Measurements from ENCODE around the gene DRGX.

Gene DRGX

DNA sequence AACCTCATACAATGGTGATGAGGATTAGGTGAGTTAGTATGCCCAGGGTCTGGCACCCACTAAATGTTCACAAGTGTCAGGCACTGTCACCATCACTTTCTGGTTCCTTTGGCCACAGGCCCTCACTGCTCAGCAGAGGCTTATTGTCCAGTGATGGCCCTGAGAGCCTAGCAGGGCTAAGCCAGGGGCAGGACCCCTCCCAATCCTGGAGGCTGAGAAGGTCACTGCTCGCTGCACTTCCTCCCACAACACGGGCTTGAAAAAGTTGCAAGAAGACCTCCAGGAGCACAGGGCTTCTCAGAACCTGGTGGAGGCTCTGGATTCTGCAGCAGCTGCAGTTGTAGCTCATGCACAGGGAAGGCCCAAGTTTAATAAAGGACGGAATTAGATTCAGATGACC lies 48.1 kb downstream of the DRGX start:
- no peaks in the 10 kb centered on the region for H3K36me3 ChIP-seq (ENCODE audit: control insufficient read depth, insufficient read depth, low read length)
- H3K4me3 ChIP-seq (ENCODE audit: insufficient read depth, low read depth, low read length, poor library complexity, severe bottlenecking): no peak overlapping the region
- no peaks in the 10 kb centered on the region for H3K4me1 ChIP-seq (ENCODE audit: control insufficient read depth, insufficient read depth, low read length, poor library complexity, severe bottlenecking)
- H3K9me3 ChIP-seq (ENCODE audit: control insufficient read depth, low read length): no peaks in the 10 kb centered on the region
- no peak overlapping the region for H3K27ac ChIP-seq (ENCODE audit: insufficient read depth, low read length, poor library complexity, severe bottlenecking)
- no peaks in the 10 kb centered on the region for H3K27me3 ChIP-seq (replicated peaks; ENCODE audit: control insufficient read depth, insufficient read depth, low read length, poor library complexity, severe bottlenecking)
- no peak for DNase-seq

DNA sequence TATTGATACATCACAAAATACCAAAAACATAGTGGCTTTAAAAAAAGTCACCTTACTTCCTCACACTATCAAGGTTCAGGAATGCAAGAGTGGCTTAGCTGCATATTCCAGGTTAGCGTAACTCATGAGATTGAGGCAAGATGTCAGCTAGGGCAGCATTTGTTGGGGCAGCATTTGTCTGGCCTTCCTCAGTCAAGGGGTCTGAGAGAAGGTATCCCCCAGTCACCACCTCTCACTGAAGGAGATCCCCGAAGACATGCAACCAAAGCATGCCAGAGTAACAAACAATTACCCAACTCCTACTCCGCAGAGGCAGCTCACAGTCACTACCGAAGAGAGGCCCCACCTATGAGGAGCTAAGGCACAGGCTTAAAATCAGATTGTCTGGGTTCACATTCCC lies 48.5 kb downstream of the DRGX start:
- no peak for DNase-seq
- Histone ChIP-seq H3K9me3 (ENCODE audit: control insufficient read depth, low read length) (no peaks in the 10 kb centered on the region), H3K4me3 (ENCODE audit: insufficient read depth, low read depth, low read length, poor library complexity, severe bottlenecking) (no peak overlapping the region), H3K27me3 (replicated peaks; ENCODE audit: control insufficient read depth, insufficient read depth, low read length, poor library complexity, severe bottlenecking) (no peaks in the 10 kb centered on the region), H3K27ac (ENCODE audit: insufficient read depth, low read length, poor library complexity, severe bottlenecking) (no peak overlapping the region), H3K4me1 (ENCODE audit: control insufficient read depth, insufficient read depth, low read length, poor library complexity, severe bottlenecking) (no peaks in the 10 kb centered on the region), H3K36me3 (ENCODE audit: control insufficient read depth, insufficient read depth, low read length) (no peaks in the 10 kb centered on the region)

DNA sequence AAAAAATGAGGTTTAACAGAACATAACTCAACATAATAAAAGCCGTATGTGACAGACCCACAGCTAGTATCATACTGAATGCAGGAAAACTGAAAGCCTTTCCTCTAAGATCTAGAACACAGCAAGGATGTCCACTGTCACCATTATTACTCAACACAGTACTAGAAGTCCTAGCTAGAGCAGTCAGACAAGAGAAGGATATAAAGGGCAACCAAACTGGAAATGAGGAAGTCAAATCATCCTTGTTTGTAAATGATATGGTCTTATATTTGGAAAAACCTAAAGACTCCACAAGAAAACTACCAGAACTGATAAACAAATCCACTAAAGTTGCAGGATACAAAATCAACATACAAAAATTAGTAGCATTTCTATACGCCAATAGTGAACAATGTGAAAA lies 51.0 kb downstream of the DRGX start:
- no peak overlapping the region for H3K27ac ChIP-seq (ENCODE audit: insufficient read depth, low read length, poor library complexity, severe bottlenecking)
- H3K27me3 ChIP-seq (replicated peaks; ENCODE audit: control insufficient read depth, insufficient read depth, low read length, poor library complexity, severe bottlenecking): no peaks in the 10 kb centered on the region
- no peaks in the 10 kb centered on the region for H3K9me3 ChIP-seq (ENCODE audit: control insufficient read depth, low read length)
- no peak for DNase-seq
- H3K4me3 ChIP-seq (ENCODE audit: insufficient read depth, low read depth, low read length, poor library complexity, severe bottlenecking): no peak overlapping the region
- H3K36me3 ChIP-seq (ENCODE audit: control insufficient read depth, insufficient read depth, low read length): no peaks in the 10 kb centered on the region
- no peaks in the 10 kb centered on the region for H3K4me1 ChIP-seq (ENCODE audit: control insufficient read depth, insufficient read depth, low read length, poor library complexity, severe bottlenecking)

DNA sequence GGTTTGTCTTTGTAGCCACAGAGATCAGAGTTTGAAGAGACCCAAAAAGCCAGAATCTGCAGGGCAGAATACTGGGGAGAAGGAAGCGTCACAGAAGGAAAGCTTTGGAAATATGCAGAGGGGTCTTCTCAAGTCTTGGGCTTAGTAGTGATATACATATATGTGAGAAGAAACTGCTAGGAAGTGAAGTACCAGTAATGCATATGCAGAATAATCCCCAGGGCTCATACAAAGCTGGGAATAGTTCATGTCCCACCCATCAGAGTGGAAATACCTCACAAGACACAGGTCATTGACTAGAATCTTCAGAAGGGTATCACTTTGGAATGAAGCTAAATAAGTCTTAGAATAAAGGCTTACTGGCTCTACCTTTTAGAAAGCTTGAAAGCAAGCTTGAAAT lies 57.3 kb downstream of the DRGX start:
- no peaks in the 10 kb centered on the region for H3K9me3 ChIP-seq (ENCODE audit: control insufficient read depth, low read length)
- no peaks in the 10 kb centered on the region for H3K27me3 ChIP-seq (replicated peaks; ENCODE audit: control insufficient read depth, insufficient read depth, low read length, poor library complexity, severe bottlenecking)
- DNase-seq: no peak
- H3K27ac ChIP-seq (ENCODE audit: insufficient read depth, low read length, poor library complexity, severe bottlenecking): no peak overlapping the region
- no peaks in the 10 kb centered on the region for H3K36me3 ChIP-seq (ENCODE audit: control insufficient read depth, insufficient read depth, low read length)
- H3K4me1 ChIP-seq (ENCODE audit: control insufficient read depth, insufficient read depth, low read length, poor library complexity, severe bottlenecking): no peaks in the 10 kb centered on the region
- H3K4me3 ChIP-seq (ENCODE audit: insufficient read depth, low read depth, low read length, poor library complexity, severe bottlenecking): no peak overlapping the region

DNA sequence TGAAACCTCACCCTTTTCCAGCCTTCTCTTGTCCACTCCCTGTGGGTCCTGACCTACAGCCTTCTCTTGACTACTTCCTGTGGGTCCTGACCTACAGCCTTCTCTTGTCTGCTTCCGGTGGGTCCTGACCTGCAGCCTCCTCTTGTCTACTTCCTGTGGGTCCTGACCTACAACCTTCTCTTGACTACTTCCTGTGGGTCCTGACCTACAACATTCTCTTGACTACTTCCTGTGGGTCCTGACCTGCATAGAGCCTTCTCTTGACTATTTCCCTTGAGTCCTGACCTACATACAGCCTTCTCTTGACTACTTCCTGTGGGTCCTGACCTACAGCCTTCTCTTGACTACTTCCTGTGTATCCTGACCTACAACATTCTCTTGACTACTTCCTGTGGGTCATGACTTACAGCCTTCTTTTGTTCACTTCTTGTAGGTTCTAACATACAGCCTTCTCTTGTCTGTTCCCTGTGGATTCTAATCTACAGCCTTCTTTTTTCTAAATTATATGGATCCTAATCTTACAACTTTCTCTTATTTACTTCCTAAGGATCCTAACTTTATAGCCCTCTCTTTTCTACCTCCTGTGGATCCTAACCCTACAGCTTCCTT lies 60.4 kb downstream of the DRGX start:
- no peaks in the 10 kb centered on the region for H3K9me3 ChIP-seq (ENCODE audit: control insufficient read depth, low read length)
- no peaks in the 10 kb centered on the region for H3K36me3 ChIP-seq (ENCODE audit: control insufficient read depth, insufficient read depth, low read length)
- no peaks in the 10 kb centered on the region for H3K27me3 ChIP-seq (replicated peaks; ENCODE audit: control insufficient read depth, insufficient read depth, low read length, poor library complexity, severe bottlenecking)
- no peak for DNase-seq
- no peak overlapping the region for H3K27ac ChIP-seq (ENCODE audit: insufficient read depth, low read length, poor library complexity, severe bottlenecking)
- H3K4me3 ChIP-seq (ENCODE audit: insufficient read depth, low read depth, low read length, poor library complexity, severe bottlenecking): no peak overlapping the region
- H3K4me1 ChIP-seq (ENCODE audit: control insufficient read depth, insufficient read depth, low read length, poor library complexity, severe bottlenecking): no peaks in the 10 kb centered on the region

DNA sequence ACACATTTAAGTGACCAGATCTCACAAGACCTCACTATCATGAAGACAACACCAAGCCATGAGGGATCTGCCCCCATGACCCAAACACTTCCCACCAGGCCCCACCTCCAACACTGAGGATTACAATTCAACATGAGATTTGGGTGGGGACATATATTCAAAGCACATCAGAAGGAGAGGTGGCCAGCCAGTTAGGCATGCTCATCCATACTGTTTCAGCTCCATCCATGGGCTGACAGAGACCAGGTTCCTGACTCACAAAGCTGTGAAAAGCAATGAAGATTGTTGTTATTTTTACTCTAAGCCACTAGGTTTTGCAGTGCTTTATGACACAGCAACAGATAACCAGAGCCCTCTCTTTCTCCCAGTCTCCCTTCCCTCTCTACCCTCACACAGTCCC lies 60.9 kb downstream of the DRGX start:
- DNase-seq: no peak
- no peak overlapping the region for H3K27ac ChIP-seq (ENCODE audit: insufficient read depth, low read length, poor library complexity, severe bottlenecking)
- no peaks in the 10 kb centered on the region for H3K9me3 ChIP-seq (ENCODE audit: control insufficient read depth, low read length)
- H3K4me3 ChIP-seq (ENCODE audit: insufficient read depth, low read depth, low read length, poor library complexity, severe bottlenecking): no peak overlapping the region
- no peaks in the 10 kb centered on the region for H3K36me3 ChIP-seq (ENCODE audit: control insufficient read depth, insufficient read depth, low read length)
- H3K4me1 ChIP-seq (ENCODE audit: control insufficient read depth, insufficient read depth, low read length, poor library complexity, severe bottlenecking): no peaks in the 10 kb centered on the region
- H3K27me3 ChIP-seq (replicated peaks; ENCODE audit: control insufficient read depth, insufficient read depth, low read length, poor library complexity, severe bottlenecking): no peaks in the 10 kb centered on the region

DNA sequence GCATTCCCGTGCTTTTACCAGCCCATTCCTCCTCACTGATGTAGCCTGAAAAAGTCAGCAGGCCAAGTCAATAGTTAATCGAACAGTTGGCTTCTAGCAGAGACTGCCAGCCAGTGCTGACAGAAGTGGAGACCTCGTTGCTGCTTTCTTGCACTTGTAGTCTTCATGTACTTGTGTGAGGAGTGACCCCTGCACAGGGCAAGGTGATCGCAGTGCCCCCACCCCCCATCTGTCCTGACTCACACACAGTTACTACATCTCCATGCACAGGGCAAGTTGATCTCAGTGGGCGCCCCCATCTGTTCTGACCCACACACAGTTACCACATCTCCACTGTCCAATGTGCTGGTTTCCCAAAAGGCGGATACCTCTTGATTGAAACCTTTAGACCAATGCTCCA lies 62.7 kb downstream of the DRGX start:
- no peak for DNase-seq
- H3K27me3 ChIP-seq (replicated peaks; ENCODE audit: control insufficient read depth, insufficient read depth, low read length, poor library complexity, severe bottlenecking): no peaks in the 10 kb centered on the region
- H3K4me1 ChIP-seq (ENCODE audit: control insufficient read depth, insufficient read depth, low read length, poor library complexity, severe bottlenecking): no peaks in the 10 kb centered on the region
- no peaks in the 10 kb centered on the region for H3K9me3 ChIP-seq (ENCODE audit: control insufficient read depth, low read length)
- no peaks in the 10 kb centered on the region for H3K36me3 ChIP-seq (ENCODE audit: control insufficient read depth, insufficient read depth, low read length)
- H3K4me3 ChIP-seq (ENCODE audit: insufficient read depth, low read depth, low read length, poor library complexity, severe bottlenecking): no peak overlapping the region
- no peak overlapping the region for H3K27ac ChIP-seq (ENCODE audit: insufficient read depth, low read length, poor library complexity, severe bottlenecking)

DNA sequence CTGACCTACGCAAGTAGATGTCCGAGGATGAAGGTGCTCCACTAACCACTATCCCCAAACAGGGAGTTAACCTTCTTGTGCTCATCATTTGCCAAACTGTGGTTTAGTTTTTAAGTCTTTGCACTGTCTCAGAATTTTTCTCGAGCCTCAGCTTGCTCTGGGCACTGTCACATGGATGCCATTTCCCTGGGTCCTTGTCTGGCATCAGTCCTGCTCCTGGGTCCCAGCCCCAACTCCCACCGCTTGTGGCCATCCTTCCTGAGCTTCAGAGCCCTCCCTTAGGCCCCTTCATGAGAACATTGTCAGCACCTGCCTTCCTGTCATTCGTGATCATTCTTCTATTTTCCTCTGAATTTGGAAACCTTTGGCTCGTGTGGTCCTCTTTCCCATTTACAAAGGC lies 63.1 kb downstream of the DRGX start:
- Histone ChIP-seq H3K36me3 (ENCODE audit: control insufficient read depth, insufficient read depth, low read length) (no peaks in the 10 kb centered on the region), H3K27me3 (replicated peaks; ENCODE audit: control insufficient read depth, insufficient read depth, low read length, poor library complexity, severe bottlenecking) (no peaks in the 10 kb centered on the region)

DNA sequence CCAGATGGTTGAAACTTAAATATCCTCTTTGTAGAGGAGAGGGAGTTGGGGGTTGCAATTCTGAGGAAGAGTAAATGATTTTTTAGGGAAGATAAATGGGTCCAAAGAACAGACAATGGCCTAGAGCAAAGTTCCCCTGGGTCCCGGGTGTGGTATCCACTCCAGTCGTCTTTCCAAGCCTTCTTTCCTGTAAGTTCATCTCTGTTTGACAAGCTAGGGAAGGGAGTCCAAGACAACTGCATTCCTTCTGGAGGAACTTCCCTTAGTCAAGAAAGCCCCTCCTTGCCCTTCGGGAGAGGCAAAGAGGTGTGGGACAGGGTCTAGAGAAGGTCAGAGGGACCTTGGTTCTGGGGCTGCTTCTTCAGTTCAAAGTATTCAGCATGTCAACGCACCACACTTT lies 63.6 kb downstream of the DRGX start:
- Histone ChIP-seq H3K9me3 (ENCODE audit: control insufficient read depth, low read length) (no peaks in the 10 kb centered on the region), H3K4me1 (ENCODE audit: control insufficient read depth, insufficient read depth, low read length, poor library complexity, severe bottlenecking) (no peaks in the 10 kb centered on the region), H3K36me3 (ENCODE audit: control insufficient read depth, insufficient read depth, low read length) (no peaks in the 10 kb centered on the region), H3K27ac (ENCODE audit: insufficient read depth, low read length, poor library complexity, severe bottlenecking) (no peak overlapping the region), H3K27me3 (replicated peaks; ENCODE audit: control insufficient read depth, insufficient read depth, low read length, poor library complexity, severe bottlenecking) (no peaks in the 10 kb centered on the region), H3K4me3 (ENCODE audit: insufficient read depth, low read depth, low read length, poor library complexity, severe bottlenecking) (no peak overlapping the region)
- no peak for DNase-seq

More for the DNA sequence above, 63.1 kb downstream of the DRGX start:
- DNase-seq: no peak
- Histone ChIP-seq H3K4me1 (ENCODE audit: control insufficient read depth, insufficient read depth, low read length, poor library complexity, severe bottlenecking) (no peaks in the 10 kb centered on the region), H3K4me3 (ENCODE audit: insufficient read depth, low read depth, low read length, poor library complexity, severe bottlenecking) (no peak overlapping the region), H3K9me3 (ENCODE audit: control insufficient read depth, low read length) (no peaks in the 10 kb centered on the region), H3K27ac (ENCODE audit: insufficient read depth, low read length, poor library complexity, severe bottlenecking) (no peak overlapping the region)

DNA sequence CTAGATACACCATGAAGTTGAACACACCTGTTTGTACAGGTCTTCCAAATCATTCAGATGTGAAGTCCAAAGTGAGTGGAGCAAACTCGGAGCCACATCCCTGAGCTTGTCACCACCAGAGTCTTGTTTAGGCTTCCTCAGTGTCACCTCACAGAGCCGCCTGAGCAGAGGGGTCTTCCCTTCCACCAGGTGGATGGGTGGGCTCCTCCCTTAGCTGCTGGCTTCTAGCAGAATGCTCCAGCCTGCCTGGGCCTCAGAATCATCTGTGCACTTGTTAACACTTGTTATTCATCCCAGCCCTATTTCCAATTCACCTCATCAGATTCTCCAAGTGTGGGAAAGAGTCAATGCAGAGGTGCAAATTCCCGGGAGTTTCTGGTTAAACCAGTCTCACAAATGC lies 64.5 kb downstream of the DRGX start:
- Histone ChIP-seq H3K9me3 (ENCODE audit: control insufficient read depth, low read length) (no peaks in the 10 kb centered on the region), H3K27me3 (replicated peaks; ENCODE audit: control insufficient read depth, insufficient read depth, low read length, poor library complexity, severe bottlenecking) (no peaks in the 10 kb centered on the region), H3K4me3 (ENCODE audit: insufficient read depth, low read depth, low read length, poor library complexity, severe bottlenecking) (no peak overlapping the region), H3K27ac (ENCODE audit: insufficient read depth, low read length, poor library complexity, severe bottlenecking) (no peak overlapping the region), H3K4me1 (ENCODE audit: control insufficient read depth, insufficient read depth, low read length, poor library complexity, severe bottlenecking) (no peaks in the 10 kb centered on the region), H3K36me3 (ENCODE audit: control insufficient read depth, insufficient read depth, low read length) (no peaks in the 10 kb centered on the region)
- DNase-seq: no peak
